A673 (cell line): ENCODE data around the gene MDP1. TPM values are rescaled to one million over a fixed set of nuclear protein-coding genes. Genes with fewer than 3 reads are reported as not detected.

Source experiments
- BruUV-seq: library from RNA; stranded (reverse); fragments of 400-500 nt; replicated peaks from 2 replicates; lab custom pipeline; 2021; lab: Mats Ljungman, UMichigan
- CTCF ChIA-PET: fragments of 300-600 bp; sonication (Branson Sonifier 250); formaldehyde crosslinking; loops from one replicate; lab custom pipeline; 2022; ENCODE audit warnings: antibody characterized with exemption; lab: Charles Lee
- POLR2A ChIA-PET: fragments of 300-600 bp; sonication (Branson Sonifier 250); formaldehyde crosslinking; loops from one replicate; lab custom pipeline; 2022; ENCODE audit warnings: antibody characterized with exemption; ENCODE audit not compliant: low non-redundant PET; lab: Charles Lee
- DNase-seq: peaks from one replicate; pipeline ENCODE4 v3.0.0-alpha.2; 2015; ENCODE audit warnings: low spot score
- H3K27ac ChIP-seq: fragments of 200-600 bp; sonication (generic); 2 replicates; pipeline ENCODE4 v1.5.1; 2016; ENCODE audit warnings: mixed run types, low read depth, mild to moderate bottlenecking, mixed read lengths, antibody characterized with exemption, low read length; ENCODE audit not compliant: poor library complexity, severe bottlenecking
- H3K27me3 ChIP-seq: fragments of 200-600 bp; sonication (generic); replicated peaks from 2 replicates; pipeline ENCODE4 v1.6.1; 2017; ENCODE audit warnings: mixed run types, low read depth, mild to moderate bottlenecking, mixed read lengths, antibody characterized with exemption, low read length; ENCODE audit not compliant: insufficient read depth, poor library complexity
- H3K36me3 ChIP-seq: fragments of 200-600 bp; sonication (generic); 2 replicates; pipeline ENCODE4 v1.6.1; 2016; ENCODE audit warnings: mixed run types, mild to moderate bottlenecking, mixed read lengths, antibody characterized with exemption, low read length; ENCODE audit not compliant: insufficient read depth, poor library complexity, severe bottlenecking
- H3K4me1 ChIP-seq: fragments of 200-600 bp; sonication (generic); 2 replicates; pipeline ENCODE4 v1.6.1; 2017; ENCODE audit warnings: mixed run types, mild to moderate bottlenecking, mixed read lengths, antibody characterized with exemption, low read length; ENCODE audit not compliant: insufficient read depth, poor library complexity, severe bottlenecking
- H3K4me3 ChIP-seq: fragments of 200-600 bp; sonication (generic); 2 replicates; pipeline ENCODE4 v1.5.1; 2016; ENCODE audit warnings: low read depth, mixed run types, mild to moderate bottlenecking, mixed read lengths, low read length; ENCODE audit not compliant: poor library complexity, severe bottlenecking
- H3K9me3 ChIP-seq: fragments of 200-600 bp; sonication (generic); 2 replicates; pipeline ENCODE4 v1.6.1; 2016; ENCODE audit warnings: mixed run types, low read depth, mild to moderate bottlenecking, mixed read lengths, antibody characterized with exemption, low read length; ENCODE audit not compliant: poor library complexity, severe bottlenecking
- CTCF ChIP-seq: fragments of 300-800, 200-600 bp; sonication (generic); conservative IDR thresholded peaks from 2 replicates; pipeline ENCODE4 v1.5.1; 2017; ENCODE audit warnings: low read depth, mild to moderate bottlenecking, antibody characterized with exemption, low read length, moderate library complexity, mixed read lengths
- EZH2 ChIP-seq: fragments of 200-600 bp; sonication (generic); IDR thresholded peaks from 2 replicates; pipeline ENCODE4 v1.6.1; 2017; ENCODE audit warnings: borderline replicate concordance, low read depth, mild to moderate bottlenecking, mixed read lengths, antibody characterized with exemption, low read length; ENCODE audit not compliant: poor library complexity, severe bottlenecking
- intact Hi-C: fragments of 100-400 bp; cut with micrococcal nuclease; formaldehyde crosslinking; loops from one replicate; pipeline ENCODE4 v1.10.0; 2022; ENCODE audit not compliant: unreplicated experiment
- total RNA-seq: library from RNA; stranded (reverse); gene quantifications from 2 replicates; pipeline ENCODE4 v1.2.3, GENCODE V29; 2021

The MDP1 gene
- total RNA-seq, 1 experiment from 2014 or later: 21.3 TPM

DNA sequence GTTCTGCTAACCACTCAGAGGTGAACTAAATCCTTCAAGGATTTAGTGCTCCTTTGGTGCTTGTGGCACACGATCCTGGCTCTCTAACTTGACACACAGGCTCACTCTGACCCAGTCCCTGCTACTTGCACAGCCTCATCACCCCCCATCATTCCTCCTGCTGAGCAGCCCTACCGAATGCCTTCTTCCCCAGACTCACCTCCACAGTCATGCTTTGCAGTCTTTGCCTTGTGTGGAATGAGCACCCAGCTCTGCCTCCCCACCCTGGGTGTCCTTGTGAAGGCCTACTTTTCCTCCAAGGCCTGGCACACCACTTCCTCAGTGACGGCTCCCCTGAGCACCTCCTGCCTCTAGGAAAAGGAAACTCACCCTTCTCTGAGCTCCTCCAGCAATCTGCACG, 34.5 kb upstream of the MDP1 start:
- POLR2A ChIA-PET: no interaction called here

DNA sequence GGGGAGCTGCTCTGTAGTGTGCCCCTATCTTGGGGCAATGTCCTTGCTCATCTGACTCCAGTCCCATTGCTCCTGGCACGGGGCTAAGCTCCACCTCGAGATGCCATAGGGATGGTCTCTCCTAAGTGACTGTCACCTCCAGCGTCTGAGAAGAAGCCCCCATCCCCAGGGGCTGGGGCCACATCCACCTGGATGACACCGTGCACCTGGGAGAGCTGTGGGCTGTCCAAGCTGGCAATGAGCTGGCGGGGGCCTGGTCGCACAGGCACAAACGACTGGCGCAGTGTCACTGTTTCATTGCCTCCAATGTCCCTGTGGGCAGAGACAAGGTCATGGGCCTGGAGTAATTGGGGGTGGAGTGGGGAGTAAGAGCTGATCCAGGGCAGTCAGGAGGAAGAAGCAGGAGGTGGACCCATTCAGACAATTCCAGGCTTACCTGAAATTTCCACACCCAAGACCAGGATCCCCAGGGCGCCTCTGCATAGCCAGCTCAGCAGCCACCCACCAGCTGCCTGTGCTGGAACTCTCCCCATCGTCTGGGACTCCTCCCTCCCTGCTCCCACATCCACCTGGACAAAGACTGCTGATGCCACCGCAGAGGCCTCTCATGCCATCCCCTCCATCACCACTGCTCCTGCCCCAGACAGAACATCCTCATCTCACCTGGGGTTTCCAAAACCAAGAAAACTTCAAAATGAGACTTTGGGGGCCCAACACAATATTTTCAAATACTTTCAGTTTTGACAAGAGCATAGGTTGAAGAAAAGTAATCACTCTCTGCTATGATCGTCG, 33.6 kb upstream of the MDP1 start:
- no peaks in the 10 kb centered on the region for H3K36me3 ChIP-seq
- DNase-seq: no peak
- H3K27ac ChIP-seq: no peak overlapping the region
- H3K9me3 ChIP-seq: no peaks in the 10 kb centered on the region
- H3K4me1 ChIP-seq: no peaks in the 10 kb centered on the region
- ChIA-PET POLR2A (no interaction called here), CTCF (no interaction called here)
- H3K27me3 ChIP-seq: no peaks in the 10 kb centered on the region
- no peak overlapping the region for H3K4me3 ChIP-seq
- no TSS peak for BruUV-seq
- TF ChIP-seq EZH2 (no peak), CTCF (no peak)
- intact Hi-C loops: no loop called here

More for the DNA sequence above, 34.5 kb upstream of the MDP1 start:
- intact Hi-C loops: no loop called here
- Histone ChIP-seq H3K27ac (no peak overlapping the region), H3K4me3 (no peak overlapping the region), H3K36me3 (no peaks in the 10 kb centered on the region), H3K9me3 (no peaks in the 10 kb centered on the region), H3K27me3 (no peaks in the 10 kb centered on the region), H3K4me1 (no peaks in the 10 kb centered on the region)
- BruUV-seq: no TSS peak
- no peak for TF ChIP-seq CTCF
- TF ChIP-seq EZH2: no peak
- CTCF ChIA-PET: interaction anchor here (1.2 kb wide), 1 partner anchor 46 kb away, joined by 4 read pairs; no protein-coding TSS in a partner anchor
- no peak for DNase-seq

- POLR2A ChIA-PET: interaction anchor here (0.5 kb wide), 1 partner anchor 111 kb away, joined by 4 read pairs; the partner anchor contains the start of gene PSME1
- intact Hi-C loops: no loop called here
- CTCF ChIA-PET: no interaction called here
- no peak overlapping the region for H3K4me3 ChIP-seq
- H3K4me1 ChIP-seq: peaks cover 8% of the 10 kb centered on the region
- no TSS peak for BruUV-seq
- H3K9me3 ChIP-seq: no peaks in the 10 kb centered on the region
- DNase-seq: no peak
- H3K27ac ChIP-seq: no peak overlapping the region
- TF ChIP-seq EZH2: no peak
- no peaks in the 10 kb centered on the region for H3K36me3 ChIP-seq
- no peaks in the 10 kb centered on the region for H3K27me3 ChIP-seq
These were observed 31.6 kb upstream of the MDP1 start for GRCh38 chr14:24247422-24247821.
